Neural cell (in vitro differentiated cells): ENCODE results near the gene TPD52L1. TPM values are rescaled to one million over a fixed set of nuclear protein-coding genes. Genes with fewer than 3 reads are reported as not detected.
A peak's percentile ranks its signal among the peaks of the same experiment; 100 is the strongest.

Experiments
- H2AFZ ChIP-seq: fragments of 200-600, 300-800 bp; sonication (generic), shearing (Covaris generic); 2 replicates; pipeline ENCODE4 v1.6.0; 2014; ENCODE audit warnings: low read depth, mild to moderate bottlenecking, antibody characterized with exemption, low read length, moderate library complexity
- H3F3A ChIP-seq: fragments of 200-600 bp; shearing (Covaris generic); 2 replicates; pipeline ENCODE4 v1.6.1; 2016; ENCODE audit warnings: mild to moderate bottlenecking, moderate library complexity, mixed read lengths, antibody characterized with exemption, low read length; ENCODE audit not compliant: insufficient read depth, poor library complexity, severe bottlenecking
- H3K27ac ChIP-seq: fragments of 200-600, 300-800 bp; sonication (generic), shearing (Covaris generic); 2 replicates; pipeline ENCODE4 v1.5.1; 2014; ENCODE audit warnings: mild to moderate bottlenecking, low read length, moderate library complexity
- H3K27me3 ChIP-seq: fragments of 300-800, 200-600 bp; sonication (generic), shearing (Covaris generic); 2 replicates; pipeline ENCODE4 v1.6.0; 2014; ENCODE audit warnings: mild to moderate bottlenecking, low read depth, low read length, moderate library complexity; ENCODE audit not compliant: insufficient read depth
- H3K36me3 ChIP-seq: fragments of 300-800, 200-600 bp; sonication (generic), shearing (Covaris generic); 2 replicates; pipeline ENCODE4 v1.5.1; 2014; ENCODE audit warnings: mild to moderate bottlenecking, antibody characterized with exemption, low read length, moderate library complexity; ENCODE audit not compliant: insufficient read depth
- H3K4me2 ChIP-seq: fragments of 300-800, 200-600 bp; sonication (generic), shearing (Covaris generic); 2 replicates; pipeline ENCODE4 v1.6.0; 2014; ENCODE audit warnings: mild to moderate bottlenecking, low read length
- H3K4me3 ChIP-seq: fragments of 300-800, 200-600 bp; sonication (generic), shearing (Covaris generic); 2 replicates; pipeline ENCODE4 v1.5.1; 2014; ENCODE audit warnings: mild to moderate bottlenecking, low read length, moderate library complexity
- H3K79me2 ChIP-seq: fragments of 200-600 bp; shearing (Covaris generic); replicated peaks from 2 replicates; pipeline ENCODE4 v1.6.0; 2014; ENCODE audit warnings: mild to moderate bottlenecking, low read length, moderate library complexity; ENCODE audit not compliant: insufficient read depth
- H3K9ac ChIP-seq: fragments of 300-800, 200-600 bp; sonication (generic), shearing (Covaris generic); 2 replicates; pipeline ENCODE4 v1.6.1; 2016; ENCODE audit warnings: mild to moderate bottlenecking, low read length, mixed read lengths
- H3K9me2 ChIP-seq: fragments of 200-600 bp; shearing (Covaris generic); 2 replicates; pipeline ENCODE4 v1.6.1; 2016; ENCODE audit warnings: mild to moderate bottlenecking, low read length, mixed read lengths; ENCODE audit not compliant: insufficient read depth
- H3K9me3 ChIP-seq: fragments of 200-600, 300-800 bp; sonication (generic), shearing (Covaris generic); 2 replicates; pipeline ENCODE4 v1.6.1; 2016; ENCODE audit warnings: mild to moderate bottlenecking, mixed run types, low read length, moderate library complexity, mixed read lengths
- H4K20me1 ChIP-seq: fragments of 200-600 bp; shearing (Covaris generic); 2 replicates; pipeline ENCODE4 v1.6.1; 2016; ENCODE audit warnings: mild to moderate bottlenecking, mixed run types; ENCODE audit not compliant: insufficient read depth
- EP300 ChIP-seq: fragments of 450-650 bp; conservative IDR thresholded peaks from 2 replicates; pipeline ENCODE4 v1.6.1; 2014; ENCODE audit warnings: antibody characterized with exemption, mild to moderate bottlenecking, moderate library complexity; ENCODE audit not compliant: poor library complexity, severe bottlenecking
- EZH2 ChIP-seq: fragments of 200-600, 300-800 bp; shearing (Covaris generic), sonication (generic); IDR thresholded peaks from 2 replicates; pipeline ENCODE4 v1.6.1; 2014; ENCODE audit warnings: antibody characterized with exemption, low read length, borderline replicate concordance, mild to moderate bottlenecking; ENCODE audit not compliant: insufficient read depth, poor library complexity, severe bottlenecking
- MXI1 ChIP-seq: fragments of 450-650 bp; conservative IDR thresholded peaks from 2 replicates; pipeline ENCODE4 v1.6.1; 2014; ENCODE audit warnings: antibody characterized with exemption, mild to moderate bottlenecking; ENCODE audit not compliant: poor library complexity, severe bottlenecking
- POLR2AphosphoS5 ChIP-seq: IDR thresholded peaks from 2 replicates; pipeline ENCODE4 v1.6.1; 2012
- RAD21 ChIP-seq: fragments of 450-650 bp; conservative IDR thresholded peaks from 2 replicates; pipeline ENCODE4 v1.6.1; 2014; ENCODE audit warnings: antibody characterized with exemption, mild to moderate bottlenecking, moderate library complexity
- SMC3 ChIP-seq: fragments of 450-650 bp; conservative IDR thresholded peaks from 2 replicates; pipeline ENCODE4 v1.6.1; 2014; ENCODE audit warnings: antibody characterized with exemption, mild to moderate bottlenecking, moderate library complexity; ENCODE audit not compliant: poor library complexity
- TAF1 ChIP-seq: IDR thresholded peaks from 2 replicates; pipeline ENCODE4 v1.6.1; 2012; ENCODE audit warnings: low read depth
- polyA plus RNA-seq: library from polyadenylated mRNA; depleted of rRNA; stranded (reverse); fragments of >200 nt; gene quantifications from 2 replicates; pipeline ENCODE4 v1.2.3, GENCODE V29; 2014
- TF ChIP-seq, protein P1 (sequence below): IDR thresholded peaks from 2 replicates; pipeline ENCODE4 v1.6.1; 2012; ENCODE audit warnings: borderline replicate concordance
- TF ChIP-seq, protein P2 (sequence below): fragments of 450-650 bp; IDR thresholded peaks from 2 replicates; pipeline ENCODE4 v1.5.1; 2014; ENCODE audit warnings: antibody characterized with exemption, mild to moderate bottlenecking, moderate library complexity; ENCODE audit not compliant: poor library complexity, severe bottlenecking

Gene TPD52L1
- polyA plus RNA-seq, 1 donor from 2014 or later: 8.9 TPM

DNA sequence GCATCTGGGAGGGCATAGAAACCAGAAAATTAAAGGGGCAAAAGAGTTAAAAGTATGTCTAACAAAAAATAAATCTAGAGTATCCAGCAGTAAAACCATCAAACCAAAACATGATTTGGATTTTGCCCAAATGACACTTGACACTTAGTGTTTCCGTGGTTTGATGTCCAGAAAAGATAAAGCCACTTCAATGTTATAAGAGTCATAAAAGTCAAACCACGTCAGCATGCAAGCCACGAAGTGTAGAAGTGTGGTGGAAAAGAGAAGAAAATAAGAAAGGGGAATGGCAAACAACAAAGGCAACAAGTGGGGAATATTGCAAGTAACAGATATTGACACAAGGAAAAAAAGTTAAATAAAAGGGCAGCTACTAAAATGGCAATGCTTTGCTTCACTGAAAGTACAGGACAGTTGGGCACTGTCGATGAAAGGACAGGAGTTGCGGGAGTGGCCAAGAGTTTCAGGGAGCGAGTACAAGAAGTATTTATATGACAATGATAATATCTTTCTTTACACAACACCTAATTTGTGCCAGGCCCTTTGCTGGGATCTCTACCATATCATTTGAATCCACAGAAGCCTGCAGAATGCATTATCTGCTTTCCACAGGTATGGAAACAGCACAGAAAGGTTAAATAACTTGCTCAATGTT lies 154.5 kb downstream of the TPD52L1 start:
- Histone ChIP-seq H3K36me3 (no peaks in the 10 kb centered on the region), H3K27me3 (no peaks in the 10 kb centered on the region), H3K9ac (no peak overlapping the region), H3K27ac (no peak overlapping the region), H3K79me2 (no peaks in the 10 kb centered on the region), H3K9me2 (no peaks in the 10 kb centered on the region), H3K4me3 (no peak overlapping the region), H3K9me3 (no peaks in the 10 kb centered on the region), H2AFZ (no peak overlapping the region), H3K4me2 (no peak overlapping the region), H4K20me1 (no peaks in the 10 kb centered on the region), H3F3A (no peaks in the 10 kb centered on the region)
- TF ChIP-seq EP300 (no peak), SMC3 (no peak), MXI1 (no peak), POLR2AphosphoS5 (no peak), RAD21 (no peak), EZH2 (no peak), TAF1 (no peak)
- TF ChIP-seq, protein P1, sequence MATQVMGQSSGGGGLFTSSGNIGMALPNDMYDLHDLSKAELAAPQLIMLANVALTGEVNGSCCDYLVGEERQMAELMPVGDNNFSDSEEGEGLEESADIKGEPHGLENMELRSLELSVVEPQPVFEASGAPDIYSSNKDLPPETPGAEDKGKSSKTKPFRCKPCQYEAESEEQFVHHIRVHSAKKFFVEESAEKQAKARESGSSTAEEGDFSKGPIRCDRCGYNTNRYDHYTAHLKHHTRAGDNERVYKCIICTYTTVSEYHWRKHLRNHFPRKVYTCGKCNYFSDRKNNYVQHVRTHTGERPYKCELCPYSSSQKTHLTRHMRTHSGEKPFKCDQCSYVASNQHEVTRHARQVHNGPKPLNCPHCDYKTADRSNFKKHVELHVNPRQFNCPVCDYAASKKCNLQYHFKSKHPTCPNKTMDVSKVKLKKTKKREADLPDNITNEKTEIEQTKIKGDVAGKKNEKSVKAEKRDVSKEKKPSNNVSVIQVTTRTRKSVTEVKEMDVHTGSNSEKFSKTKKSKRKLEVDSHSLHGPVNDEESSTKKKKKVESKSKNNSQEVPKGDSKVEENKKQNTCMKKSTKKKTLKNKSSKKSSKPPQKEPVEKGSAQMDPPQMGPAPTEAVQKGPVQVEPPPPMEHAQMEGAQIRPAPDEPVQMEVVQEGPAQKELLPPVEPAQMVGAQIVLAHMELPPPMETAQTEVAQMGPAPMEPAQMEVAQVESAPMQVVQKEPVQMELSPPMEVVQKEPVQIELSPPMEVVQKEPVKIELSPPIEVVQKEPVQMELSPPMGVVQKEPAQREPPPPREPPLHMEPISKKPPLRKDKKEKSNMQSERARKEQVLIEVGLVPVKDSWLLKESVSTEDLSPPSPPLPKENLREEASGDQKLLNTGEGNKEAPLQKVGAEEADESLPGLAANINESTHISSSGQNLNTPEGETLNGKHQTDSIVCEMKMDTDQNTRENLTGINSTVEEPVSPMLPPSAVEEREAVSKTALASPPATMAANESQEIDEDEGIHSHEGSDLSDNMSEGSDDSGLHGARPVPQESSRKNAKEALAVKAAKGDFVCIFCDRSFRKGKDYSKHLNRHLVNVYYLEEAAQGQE: no peak
- TF ChIP-seq, protein P2, sequence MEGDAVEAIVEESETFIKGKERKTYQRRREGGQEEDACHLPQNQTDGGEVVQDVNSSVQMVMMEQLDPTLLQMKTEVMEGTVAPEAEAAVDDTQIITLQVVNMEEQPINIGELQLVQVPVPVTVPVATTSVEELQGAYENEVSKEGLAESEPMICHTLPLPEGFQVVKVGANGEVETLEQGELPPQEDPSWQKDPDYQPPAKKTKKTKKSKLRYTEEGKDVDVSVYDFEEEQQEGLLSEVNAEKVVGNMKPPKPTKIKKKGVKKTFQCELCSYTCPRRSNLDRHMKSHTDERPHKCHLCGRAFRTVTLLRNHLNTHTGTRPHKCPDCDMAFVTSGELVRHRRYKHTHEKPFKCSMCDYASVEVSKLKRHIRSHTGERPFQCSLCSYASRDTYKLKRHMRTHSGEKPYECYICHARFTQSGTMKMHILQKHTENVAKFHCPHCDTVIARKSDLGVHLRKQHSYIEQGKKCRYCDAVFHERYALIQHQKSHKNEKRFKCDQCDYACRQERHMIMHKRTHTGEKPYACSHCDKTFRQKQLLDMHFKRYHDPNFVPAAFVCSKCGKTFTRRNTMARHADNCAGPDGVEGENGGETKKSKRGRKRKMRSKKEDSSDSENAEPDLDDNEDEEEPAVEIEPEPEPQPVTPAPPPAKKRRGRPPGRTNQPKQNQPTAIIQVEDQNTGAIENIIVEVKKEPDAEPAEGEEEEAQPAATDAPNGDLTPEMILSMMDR: no peak

DNA sequence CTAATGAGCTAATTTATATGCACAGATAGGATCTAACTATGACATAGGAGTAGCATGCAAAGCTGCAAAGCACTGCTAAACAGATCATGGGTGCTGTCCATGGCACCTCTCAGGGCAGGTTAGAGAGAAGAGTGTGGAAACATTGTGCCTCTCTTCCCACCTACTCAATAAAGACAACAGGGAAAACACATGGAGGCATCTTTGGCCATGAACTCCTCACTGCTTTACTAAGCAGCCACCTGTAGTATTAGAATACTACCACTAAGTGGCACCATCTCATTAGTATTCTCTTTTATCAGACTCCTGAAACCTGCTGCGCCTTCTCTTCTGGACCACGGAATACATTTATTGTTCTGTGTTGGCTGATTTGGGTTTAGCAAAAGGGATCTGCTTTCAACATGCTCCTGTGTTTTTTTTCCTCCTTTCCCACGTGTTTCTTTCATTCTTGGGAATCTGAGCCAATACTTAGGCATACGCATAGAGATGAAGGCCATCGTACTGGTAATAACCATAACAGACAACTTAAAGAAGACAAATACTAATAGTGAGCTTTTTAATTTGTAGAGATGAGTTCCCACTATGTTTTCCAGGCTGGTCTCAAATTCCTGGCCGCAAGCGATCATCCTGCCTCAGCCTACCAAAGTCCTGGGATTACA lies 157.5 kb downstream of the TPD52L1 start:
- no peaks in the 10 kb centered on the region for H3F3A ChIP-seq
- peak; percentile 97 for TF ChIP-seq RAD21
- TF ChIP-seq TAF1: no peak
- TF ChIP-seq POLR2AphosphoS5: no peak
- TF ChIP-seq, protein P2: peak; percentile 95
- TF ChIP-seq, protein P1: no peak
- TF ChIP-seq EP300: no peak
- no peak for TF ChIP-seq EZH2
- peak; percentile 98 for TF ChIP-seq SMC3
- peak; percentile 48 for TF ChIP-seq MXI1
- no peaks in the 10 kb centered on the region for H3K27me3 ChIP-seq
- no peak overlapping the region for H3K27ac ChIP-seq
- H3K9ac ChIP-seq: no peak overlapping the region
- no peaks in the 10 kb centered on the region for H3K79me2 ChIP-seq
- no peak overlapping the region for H3K4me3 ChIP-seq
- H3K4me2 ChIP-seq: no peak overlapping the region
- H3K36me3 ChIP-seq: no peaks in the 10 kb centered on the region
- H2AFZ ChIP-seq: no peak overlapping the region
- H3K9me2 ChIP-seq: no peaks in the 10 kb centered on the region
- H4K20me1 ChIP-seq: no peaks in the 10 kb centered on the region
- H3K9me3 ChIP-seq: no peaks in the 10 kb centered on the region
